Measurements from ENCODE around the gene NKD1. TPM values are rescaled to one million over a fixed set of nuclear protein-coding genes. Genes with fewer than 3 reads are reported as not detected.

The NKD1 gene
- total RNA-seq, 4 donors from 2014 or later = 37.1 to 87.8 (median 54.1) TPM

GRCh38 chr16:50532576-50532975 lies 15.6 kb upstream of the NKD1 start:
- 93% methylated on average over 6 of the region's 6 CpGs for WGBS
- Histone ChIP-seq H3K4me3 (no peak overlapping the region), H3K27ac (replicated peaks in 1 of 4) (no peak overlapping the region), H3K4me1 (no peaks in the 10 kb centered on the region), H3K9me3 (peaks cover 0 to 15% (median 7%) of the 10 kb centered on the region in 4 donors), H3K36me3 (no peaks in the 10 kb centered on the region), H3K27me3 (no peaks in the 10 kb centered on the region)
- TF ChIP-seq POLR2AphosphoS5 (IDR thresholded peaks at IDR 0.05) (no peak), POLR2A (IDR thresholded peaks at IDR 0.05; ENCODE audit: low read depth) (no peak), EP300 (IDR thresholded peaks at IDR 0.05) (no peak), CTCF (IDR thresholded peaks at IDR 0.05) (no peak)
- intact Hi-C loops (cut with DNase I) = no loop called here
- DNase-seq (ENCODE audit: extremely low spot score) = peak; percentile 72

GRCh38 chr16:50533317-50533716 lies 14.9 kb upstream of the NKD1 start:
- Histone ChIP-seq H3K27ac (replicated peaks in 1 of 4) (no peak overlapping the region), H3K4me1 (no peaks in the 10 kb centered on the region), H3K4me3 (no peak overlapping the region), H3K36me3 (no peaks in the 10 kb centered on the region), H3K27me3 (no peaks in the 10 kb centered on the region), H3K9me3 (peaks cover 0 to 15% (median 7%) of the 10 kb centered on the region in 4 donors)
- peak; percentile 74 for DNase-seq (ENCODE audit: extremely low spot score)
- intact Hi-C loops (cut with DNase I) = no loop called here
- TF ChIP-seq POLR2AphosphoS5 (IDR thresholded peaks at IDR 0.05) = no peak
- TF ChIP-seq EP300 (IDR thresholded peaks at IDR 0.05) = no peak
- no peak for TF ChIP-seq POLR2A (IDR thresholded peaks at IDR 0.05; ENCODE audit: low read depth)
- no peak for TF ChIP-seq CTCF (IDR thresholded peaks at IDR 0.05)
- WGBS = 88% methylated on average over 4 of the region's 4 CpGs

- intact Hi-C loops (cut with DNase I) = no loop called here
- TF ChIP-seq EP300 (IDR thresholded peaks at IDR 0.05) (no peak), POLR2AphosphoS5 (IDR thresholded peaks at IDR 0.05) (no peak), CTCF (IDR thresholded peaks at IDR 0.05) (no peak), POLR2A (IDR thresholded peaks at IDR 0.05; ENCODE audit: low read depth) (no peak)
- no peaks in the 10 kb centered on the region for H3K36me3 ChIP-seq
- peaks cover 0 to 12% (median 6%) of the 10 kb centered on the region in 4 donors for H3K9me3 ChIP-seq
- WGBS = 85% methylated on average over 4 of the region's 4 CpGs
- H3K27ac ChIP-seq (replicated peaks in 1 of 4) = no peak overlapping the region
- no peaks in the 10 kb centered on the region for H3K27me3 ChIP-seq
- peak; percentile 87 for DNase-seq (ENCODE audit: extremely low spot score)
- H3K4me1 ChIP-seq = no peaks in the 10 kb centered on the region
- no peak overlapping the region for H3K4me3 ChIP-seq
Measured at GRCh38 chr16:50534091-50534490, 14.1 kb upstream of the NKD1 start.

DNA sequence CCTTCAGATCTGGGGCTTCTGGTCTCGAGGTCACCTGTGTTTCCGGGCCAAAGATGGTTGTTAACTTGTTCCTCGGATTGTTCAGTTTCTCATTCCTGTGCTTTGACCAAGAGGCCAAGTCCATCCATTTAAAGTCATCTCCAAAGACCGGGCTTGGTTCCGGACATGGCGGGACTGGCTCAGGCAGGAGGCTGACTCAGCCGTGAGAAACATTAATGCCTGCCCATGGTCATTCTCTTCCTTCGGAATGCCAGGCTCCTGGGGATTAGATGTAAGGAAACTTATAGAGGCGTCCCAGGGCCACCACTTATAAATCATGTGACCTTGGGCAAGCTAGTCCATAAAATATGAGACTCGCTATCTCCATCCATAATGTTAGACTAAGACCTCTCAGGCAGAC lies 13.6 kb upstream of the NKD1 start:
- peak; percentile 89 for DNase-seq (ENCODE audit: extremely low spot score)
- H3K27me3 ChIP-seq = no peaks in the 10 kb centered on the region
- no peak overlapping the region for H3K27ac ChIP-seq (replicated peaks in 1 of 4)
- no peaks in the 10 kb centered on the region for H3K36me3 ChIP-seq
- TF ChIP-seq POLR2AphosphoS5 (IDR thresholded peaks at IDR 0.05) = no peak
- no peak for TF ChIP-seq EP300 (IDR thresholded peaks at IDR 0.05)
- no peak for TF ChIP-seq CTCF (IDR thresholded peaks at IDR 0.05)
- TF ChIP-seq POLR2A (IDR thresholded peaks at IDR 0.05; ENCODE audit: low read depth) = no peak
- H3K4me3 ChIP-seq = no peak overlapping the region
- peaks cover 0 to 7% (median 3%) of the 10 kb centered on the region in 4 donors for H3K9me3 ChIP-seq
- intact Hi-C loops (cut with DNase I) = no loop called here
- no peaks in the 10 kb centered on the region for H3K4me1 ChIP-seq
- WGBS = 87% methylated on average over 10 of the region's 10 CpGs

DNA sequence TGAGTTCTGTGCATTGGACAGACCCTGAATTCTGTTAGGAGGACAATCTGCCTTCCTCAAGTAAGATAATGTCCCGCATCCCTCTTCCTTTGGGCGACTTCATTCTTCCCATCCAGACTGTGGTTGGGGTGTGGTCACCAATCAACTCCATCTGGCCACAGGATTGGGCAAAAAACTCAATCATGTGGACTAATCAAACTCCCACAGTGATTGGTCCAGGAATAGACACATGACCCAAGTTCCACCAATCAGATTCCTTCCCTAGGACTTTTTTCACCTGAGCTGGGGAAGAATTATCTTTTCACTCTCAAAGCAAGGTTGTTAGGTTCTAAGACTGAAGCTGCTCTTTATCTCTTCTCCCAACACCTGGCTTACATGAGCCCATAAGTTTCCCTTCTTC lies 13.2 kb upstream of the NKD1 start:
- H3K9me3 ChIP-seq = peaks cover 0 to 4% (median 1%) of the 10 kb centered on the region in 4 donors
- no peaks in the 10 kb centered on the region for H3K27me3 ChIP-seq
- no peak overlapping the region for H3K27ac ChIP-seq (replicated peaks in 1 of 4)
- WGBS = 86% methylated on average over 2 of the region's 2 CpGs
- peak; percentile 57 for DNase-seq (ENCODE audit: extremely low spot score)
- H3K4me3 ChIP-seq = no peak overlapping the region
- no peaks in the 10 kb centered on the region for H3K4me1 ChIP-seq
- no peak for TF ChIP-seq POLR2AphosphoS5 (IDR thresholded peaks at IDR 0.05)
- TF ChIP-seq CTCF (IDR thresholded peaks at IDR 0.05) = no peak
- TF ChIP-seq POLR2A (IDR thresholded peaks at IDR 0.05; ENCODE audit: low read depth) = no peak
- no peak for TF ChIP-seq EP300 (IDR thresholded peaks at IDR 0.05)
- H3K36me3 ChIP-seq = no peaks in the 10 kb centered on the region
- intact Hi-C loops (cut with DNase I) = no loop called here
